VCaP (cell line): ENCODE results near the gene SMOC2.
A peak's percentile ranks its signal among the peaks of the same experiment; 100 is the strongest.

Source experiments
- H3K27ac ChIP-seq: fragments of 450-650 bp; 2 replicates; pipeline ENCODE4 v1.5.1; 2017
- CTCF ChIP-seq: fragments of 450-650 bp; conservative IDR thresholded peaks from 2 replicates; pipeline ENCODE4 v1.5.1; 2017; ENCODE audit warnings: mild to moderate bottlenecking, moderate library complexity

The SMOC2 gene

GRCh38 chr6:168507730-168508129 lies 66.7 kb downstream of the SMOC2 start:
- peak overlapping the region; percentile 91 for H3K27ac ChIP-seq
- no peak for TF ChIP-seq CTCF

GRCh38 chr6:168508903-168509302 lies 67.9 kb downstream of the SMOC2 start:
- no peak for TF ChIP-seq CTCF

GRCh38 chr6:168513766-168514165 lies 72.8 kb downstream of the SMOC2 start:
- no peak overlapping the region for H3K27ac ChIP-seq
- no peak for TF ChIP-seq CTCF

More at GRCh38 chr6:168508903-168509302, 67.9 kb downstream of the SMOC2 start:
- no peak overlapping the region for H3K27ac ChIP-seq

- TF ChIP-seq CTCF = no peak
- H3K27ac ChIP-seq = no peak overlapping the region
Measured at GRCh38 chr6:168514216-168514615, 73.2 kb downstream of the SMOC2 start.

GRCh38 chr6:168515376-168515775 lies 74.4 kb downstream of the SMOC2 start:
- H3K27ac ChIP-seq = no peak overlapping the region
- TF ChIP-seq CTCF = no peak

GRCh38 chr6:168516944-168517741 lies 76.2 kb downstream of the SMOC2 start:
- no peak overlapping the region for H3K27ac ChIP-seq
- no peak for TF ChIP-seq CTCF

- no peak for TF ChIP-seq CTCF
- no peak overlapping the region for H3K27ac ChIP-seq
Measured at GRCh38 chr6:168517742-168518347, 76.9 kb downstream of the SMOC2 start.
